HCT116 (cell line): ENCODE measurements around the gene DEFB108B. TPM values are rescaled to one million over a fixed set of nuclear protein-coding genes. Genes with fewer than 3 reads are reported as not detected.
"Not testable (repeated sequence)": the region's sequence is repeated elsewhere in the genome, so short reads cannot be mapped to it uniquely, and the experiment has no call there.

ENCODE experiments used
- ATAC-seq: fragments of 200-7000 bp; cut with Tn5 transposase; 2 replicates; pipeline ENCODE4 v1.9.1; 2020; ENCODE audit warnings: mild to moderate bottlenecking, moderate library complexity
- Bru-seq: library from RNA; stranded (reverse); fragments of 400-500 nt; gene quantifications from one replicate; lab custom pipeline; 2021; lab: Mats Ljungman, UMichigan
- BruChase-seq, 2 experiments: library from RNA; stranded (reverse); fragments of 400-500 nt; gene quantifications; one replicate each; lab custom pipeline; 2021; lab: Mats Ljungman, UMichigan
- BruUV-seq: library from RNA; stranded (reverse); fragments of 400-500 nt; replicated peaks from 2 replicates; lab custom pipeline; 2021; lab: Mats Ljungman, UMichigan
- CTCF ChIA-PET: fragments of 300-600 bp; sonication (Branson Sonifier 250); formaldehyde crosslinking; loops from one replicate; lab custom pipeline; 2021; ENCODE audit warnings: antibody characterized with exemption; lab: Charles Lee
- POLR2A ChIA-PET: fragments of 300-600, 350-600 bp; sonication (Branson Sonifier 250); formaldehyde crosslinking; loops from one replicate; lab custom pipeline; 2021; ENCODE audit warnings: antibody characterized with exemption; lab: Charles Lee
- RAD21 ChIA-PET, 2 experiments: fragments of 300-600 bp; sonication (Branson Sonifier 250); formaldehyde crosslinking; loops; one replicate each; lab custom pipeline; 2023; ENCODE audit warnings: low total read pairs in 2 of 2; ENCODE audit not compliant: uncharacterized antibody in 2 of 2, unreplicated experiment in 2 of 2, low non-redundant PET in 1 of 2; lab: Charles Lee
- DNase-seq: peaks from one replicate; pipeline ENCODE4 v3.0.0-alpha.2; 2010; ENCODE audit warnings: low read depth, low spot score
- H2AFZ ChIP-seq: fragments of 200-600 bp; shearing (Covaris generic), sonication (generic); 2 replicates; pipeline ENCODE4 v1.6.1; 2017; ENCODE audit warnings: low read depth, mixed run types, mixed read lengths, antibody characterized with exemption, low read length; ENCODE audit not compliant: poor library complexity, severe bottlenecking
- H3K27ac ChIP-seq: 2 replicates; pipeline ENCODE4 v1.5.1; 2012; ENCODE audit warnings: low read depth, low read length
- H3K27me3 ChIP-seq: fragments of 200-600 bp; sonication (generic); 2 replicates; pipeline ENCODE4 v1.6.1; 2016; ENCODE audit warnings: mixed run types, low read length, mixed read lengths; ENCODE audit not compliant: insufficient read depth
- H3K36me3 ChIP-seq, 2 experiments: fragments of 200-500 bp in 1 of 2; fragments of 200-600 bp in 1 of 2; sonication (Bioruptor generic) in 1 of 2; sonication (generic) in 1 of 2; 2 replicates each; pipeline versions ENCODE4 v1.5.1 to v1.6.1; 2014 to 2016; ENCODE audit warnings: low read length in 2 of 2, inconsistent platforms in 1 of 2, mixed read lengths in 1 of 2, mixed run types in 1 of 2; ENCODE audit not compliant: insufficient read depth in 2 of 2, control insufficient read depth in 1 of 2
- H3K4me1 ChIP-seq, 2 experiments: fragments of 200-600 bp in 1 of 2; sonication (generic) in 1 of 2; 2 replicates each; pipeline versions ENCODE4 v1.5.1 to v1.6.1; 2012 to 2017; ENCODE audit warnings: low read length in 2 of 2, inconsistent platforms in 1 of 2, mild to moderate bottlenecking in 1 of 2, mixed read lengths in 1 of 2, mixed run types in 1 of 2, moderate library complexity in 1 of 2; ENCODE audit not compliant: insufficient read depth in 2 of 2, control insufficient read depth in 1 of 2
- H3K4me2 ChIP-seq: fragments of 200-600 bp; sonication (generic); 2 replicates; pipeline ENCODE4 v1.6.1; 2017; ENCODE audit warnings: mixed run types, low read length, mixed read lengths
- H3K4me3 ChIP-seq, 2 experiments: fragments of 200-600 bp in 1 of 2; sonication (generic) in 1 of 2; replicated peaks in 1 of 2; 2 replicates each; pipeline ENCODE4 v1.5.1; 2011 to 2016; ENCODE audit warnings: low read length in 2 of 2, control low read depth in 1 of 2, low read depth in 1 of 2, mild to moderate bottlenecking in 1 of 2, mixed read lengths in 1 of 2, mixed run types in 1 of 2
- H3K79me2 ChIP-seq: fragments of 200-600 bp; sonication (generic); 2 replicates; pipeline ENCODE4 v1.6.1; 2017; ENCODE audit warnings: mild to moderate bottlenecking, mixed run types, low read length, moderate library complexity, mixed read lengths; ENCODE audit not compliant: insufficient read depth
- H3K9ac ChIP-seq: fragments of 200-600 bp; sonication (generic); 2 replicates; pipeline ENCODE4 v1.6.1; 2016; ENCODE audit warnings: low read length, mixed read lengths
- H3K9me2 ChIP-seq: fragments of 200-600 bp; sonication (generic), shearing (Covaris generic); 2 replicates; pipeline ENCODE4 v1.6.1; 2017; ENCODE audit warnings: mixed run types, mild to moderate bottlenecking, moderate library complexity; ENCODE audit not compliant: insufficient read depth
- H3K9me3 ChIP-seq, 2 experiments: fragments of 200-500 bp in 1 of 2; fragments of 200-600 bp in 1 of 2; sonication (Bioruptor generic) in 1 of 2; sonication (generic) in 1 of 2; 2 replicates each; pipeline ENCODE4 v1.6.1; 2014 to 2017; ENCODE audit warnings: low read length in 2 of 2, mixed read lengths in 2 of 2, inconsistent platforms in 1 of 2, low read depth in 1 of 2, mild to moderate bottlenecking in 1 of 2, mixed run types in 1 of 2, moderate library complexity in 1 of 2; ENCODE audit not compliant: control insufficient read depth in 1 of 2, insufficient read depth in 1 of 2
- H4K20me1 ChIP-seq: fragments of 200-600 bp; sonication (generic), shearing (Covaris generic); 2 replicates; pipeline ENCODE4 v1.6.1; 2017; ENCODE audit warnings: mixed run types, mild to moderate bottlenecking, moderate library complexity; ENCODE audit not compliant: insufficient read depth
- POLR2AphosphoS5 ChIP-seq: IDR thresholded peaks from 2 replicates; pipeline ENCODE4 v1.6.1; 2011; ENCODE audit warnings: mild to moderate bottlenecking, low read depth, low read length, moderate library complexity
- intact Hi-C: fragments of 100-400 bp; cut with micrococcal nuclease; formaldehyde crosslinking; loops from 2 replicates; pipeline ENCODE4 v1.10.0; 2022
- long read RNA-seq: library from polyadenylated mRNA; unstranded; transcript quantifications from one replicate; pipeline ENCODE4 v2.0.0, GENCODE V29; 2021; ENCODE audit not compliant: unreplicated experiment
- polyA plus RNA-seq: library from polyadenylated mRNA; unstranded; fragments of >200 nt; gene quantifications from 2 replicates; pipeline ENCODE4 v1.2.1, GENCODE V29; 2012; ENCODE audit warnings: missing spikeins
- total RNA-seq: library from RNA; stranded (reverse); gene quantifications from one replicate; pipeline ENCODE4 v1.2.1, GENCODE V29; 2021; ENCODE audit not compliant: unreplicated experiment

DEFB108B gene
- total RNA-seq, result not detected
- not detected in 2 replicates for polyA plus RNA-seq
- Bru-seq, nascent RNA, result not detected
- BruChase-seq, experiment 1, labeled RNA remaining after a 6-hour chase, result not detected
- BruChase-seq, experiment 2, labeled RNA remaining after a 2-hour chase, result not detected
- long read RNA-seq, result 0 reads

GRCh38 chr11:71832811-71833210 is at the start of gene DEFB108B:
Gene DEFB108B (plus strand): TSS chr11:71833200. CDS start chr11:71833200, 0 bp downstream.
- H4K20me1 ChIP-seq, H2AFZ ChIP-seq, H3K4me3 ChIP-seq, BruUV-seq, CTCF ChIA-PET, H3K36me3 ChIP-seq, DNase-seq, H3K27ac ChIP-seq, H3K9me2 ChIP-seq, ATAC-seq, H3K4me2 ChIP-seq, H3K9ac ChIP-seq, H3K9me3 ChIP-seq, H3K27me3 ChIP-seq, RAD21 ChIA-PET, POLR2A ChIA-PET, H3K79me2 ChIP-seq, intact Hi-C loops, H3K4me1 ChIP-seq: not testable (repeated sequence)

DNA sequence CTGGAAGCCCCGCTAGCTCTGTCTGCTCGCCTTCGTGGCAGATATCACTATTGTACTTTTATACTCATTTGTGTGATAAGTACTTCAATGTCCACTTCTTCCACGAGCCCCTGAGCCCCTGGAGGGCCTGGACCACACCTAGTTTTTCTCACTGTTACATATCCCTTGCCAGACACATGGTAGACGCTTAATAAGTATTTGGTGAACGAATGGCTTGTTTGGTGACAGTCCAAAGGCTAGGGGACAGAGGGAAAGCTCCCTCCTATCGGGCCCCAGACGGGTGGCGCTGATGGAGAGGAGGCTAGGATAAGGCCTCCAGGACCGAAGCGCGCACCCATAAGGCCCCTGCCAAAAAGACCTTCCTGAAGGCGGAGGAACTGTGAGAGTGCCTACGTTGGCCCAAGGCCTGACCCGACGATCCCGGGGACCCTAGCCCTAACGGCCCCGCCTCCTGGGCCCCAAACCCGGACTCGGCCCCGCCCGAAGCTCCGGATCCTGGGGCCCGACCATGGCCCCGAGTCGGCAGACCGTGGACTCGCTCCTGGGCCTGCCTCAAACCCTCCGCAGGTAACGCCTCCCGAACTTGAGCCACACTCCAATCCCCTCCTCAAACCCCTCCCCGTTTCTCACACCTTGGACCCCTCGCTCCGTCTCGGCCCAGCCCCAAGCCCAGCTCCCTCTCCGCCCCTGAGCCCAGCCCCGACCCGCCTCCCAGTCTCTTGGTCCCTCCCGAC is 46.7 kb upstream of the DEFB108B start:
- H3K9me3 ChIP-seq, CTCF ChIA-PET, intact Hi-C loops, H2AFZ ChIP-seq, H4K20me1 ChIP-seq, H3K9me2 ChIP-seq, H3K36me3 ChIP-seq, ATAC-seq, POLR2A ChIA-PET, H3K79me2 ChIP-seq, H3K27me3 ChIP-seq: not testable (repeated sequence)
- peak overlapping the region; percentile 55 for H3K9ac ChIP-seq
- H3K4me2 ChIP-seq, result peak overlapping the region; percentile 84
- peak overlapping the region; percentile 46; the same call in 1 of the 2 replicates for H3K27ac ChIP-seq
- TSS peak; percentile 66 for BruUV-seq
- RAD21 ChIA-PET, result interaction anchor here in 1 of 2 experiments (0.6 kb wide), 1 partner anchor 20 kb away, joined by 3 read pairs; no protein-coding TSS in a partner anchor
- peak overlapping the region; percentile 47 to 57 for H3K4me3 ChIP-seq
- peak; percentile 41 for DNase-seq
- H3K4me1 ChIP-seq, result peaks cover 17 to 35% of the 10 kb centered on the region in 2 experiments
- TF ChIP-seq POLR2AphosphoS5, result 0 out of 2 replicates have a peak, but pooled peaks have one; percentile 23
